ENCODE measurements around the gene BTAF1. TPM values are rescaled to one million over a fixed set of nuclear protein-coding genes. Genes with fewer than 3 reads are reported as not detected.
"Not testable (repeated sequence)": the region's sequence is repeated elsewhere in the genome, so short reads cannot be mapped to it uniquely, and the experiment has no call there.

Gene BTAF1
- total RNA-seq, 1 donor from 2014 or later: 38.0 TPM

- no peak overlapping the region for H3K27ac Mint-ChIP-seq
- H3K4me1 Mint-ChIP-seq (ENCODE audit: low read depth): peaks cover 35% of the 10 kb centered on the region
- TF ChIP-seq, protein P1, sequence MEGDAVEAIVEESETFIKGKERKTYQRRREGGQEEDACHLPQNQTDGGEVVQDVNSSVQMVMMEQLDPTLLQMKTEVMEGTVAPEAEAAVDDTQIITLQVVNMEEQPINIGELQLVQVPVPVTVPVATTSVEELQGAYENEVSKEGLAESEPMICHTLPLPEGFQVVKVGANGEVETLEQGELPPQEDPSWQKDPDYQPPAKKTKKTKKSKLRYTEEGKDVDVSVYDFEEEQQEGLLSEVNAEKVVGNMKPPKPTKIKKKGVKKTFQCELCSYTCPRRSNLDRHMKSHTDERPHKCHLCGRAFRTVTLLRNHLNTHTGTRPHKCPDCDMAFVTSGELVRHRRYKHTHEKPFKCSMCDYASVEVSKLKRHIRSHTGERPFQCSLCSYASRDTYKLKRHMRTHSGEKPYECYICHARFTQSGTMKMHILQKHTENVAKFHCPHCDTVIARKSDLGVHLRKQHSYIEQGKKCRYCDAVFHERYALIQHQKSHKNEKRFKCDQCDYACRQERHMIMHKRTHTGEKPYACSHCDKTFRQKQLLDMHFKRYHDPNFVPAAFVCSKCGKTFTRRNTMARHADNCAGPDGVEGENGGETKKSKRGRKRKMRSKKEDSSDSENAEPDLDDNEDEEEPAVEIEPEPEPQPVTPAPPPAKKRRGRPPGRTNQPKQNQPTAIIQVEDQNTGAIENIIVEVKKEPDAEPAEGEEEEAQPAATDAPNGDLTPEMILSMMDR (IDR thresholded peaks at IDR 0.05; ENCODE audit: unreplicated experiment): no peak
- H3K27me3 Mint-ChIP-seq: no peaks in the 10 kb centered on the region
- DNase-seq (ENCODE audit: low spot score, unreplicated experiment): no peak
- peaks cover 9% of the 10 kb centered on the region for H3K9me3 Mint-ChIP-seq (ENCODE audit: low read depth)
- H3K4me3 Mint-ChIP-seq (ENCODE audit: low read depth): no peak overlapping the region
- H3K36me3 Mint-ChIP-seq (ENCODE audit: insufficient read depth): peaks cover 27% of the 10 kb centered on the region
These were observed 108.0 kb downstream of the BTAF1 start for GRCh38 chr10:92031580-92031979.

DNA sequence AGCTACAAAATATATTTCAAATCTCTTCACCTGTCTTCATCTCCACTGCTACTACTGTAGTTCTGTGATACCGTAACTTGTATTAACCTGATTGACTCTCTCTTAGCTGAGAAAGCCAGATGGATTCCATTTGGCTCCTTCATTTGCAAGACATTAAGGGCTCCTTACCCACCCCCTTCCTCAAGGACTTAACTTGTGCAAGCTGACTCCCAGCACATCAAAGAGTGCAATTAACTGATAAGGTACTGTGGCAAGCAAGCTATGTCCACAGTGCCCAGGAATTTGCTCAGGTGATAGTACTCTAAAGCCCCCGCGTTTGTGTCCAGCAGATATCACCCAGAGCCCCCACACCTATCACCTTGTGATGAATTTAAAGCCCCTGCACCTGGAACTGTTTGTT lies 109.5 kb downstream of the BTAF1 start:
- H3K27ac Mint-ChIP-seq: peak overlapping the region; percentile 34
- peaks cover 22% of the 10 kb centered on the region for H3K4me1 Mint-ChIP-seq (ENCODE audit: low read depth)
- not testable (repeated sequence) for H3K9me3 Mint-ChIP-seq (ENCODE audit: low read depth); H3K27me3 Mint-ChIP-seq; DNase-seq (ENCODE audit: low spot score, unreplicated experiment); H3K4me3 Mint-ChIP-seq (ENCODE audit: low read depth)
- H3K36me3 Mint-ChIP-seq (ENCODE audit: insufficient read depth): peaks cover 28% of the 10 kb centered on the region

DNA sequence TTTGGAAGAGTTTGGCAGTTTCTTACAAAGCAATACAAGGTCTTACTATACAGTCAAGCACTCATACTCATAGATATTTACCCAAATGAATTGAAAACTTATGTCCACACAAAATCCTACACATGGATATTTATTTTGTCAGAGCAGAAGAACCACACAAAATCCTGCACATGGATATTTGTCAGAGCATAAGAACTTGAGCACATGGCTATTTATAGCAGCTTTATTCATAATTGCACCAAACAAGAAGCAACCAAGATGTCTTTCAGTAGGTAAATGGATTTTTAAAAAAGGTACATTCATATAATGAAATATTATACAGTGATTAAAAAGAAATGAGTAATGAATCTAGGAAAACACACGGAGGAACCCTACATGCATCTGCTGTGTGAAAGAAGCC lies 115.4 kb downstream of the BTAF1 start:
- Mint-ChIP-seq H3K4me1 (ENCODE audit: low read depth) (peaks cover 3% of the 10 kb centered on the region), H3K9me3 (ENCODE audit: low read depth) (peaks cover 9% of the 10 kb centered on the region), H3K36me3 (ENCODE audit: insufficient read depth) (peaks cover 28% of the 10 kb centered on the region), H3K27me3 (peaks cover 2% of the 10 kb centered on the region), H3K4me3 (ENCODE audit: low read depth) (no peak overlapping the region), H3K27ac (no peak overlapping the region)
- TF ChIP-seq, protein P1 (IDR thresholded peaks at IDR 0.05; ENCODE audit: unreplicated experiment): no peak
- DNase-seq (ENCODE audit: low spot score, unreplicated experiment): no peak

GRCh38 chr10:92042541-92042940 lies 119.0 kb downstream of the BTAF1 start:
- Mint-ChIP-seq H3K27me3 (peaks cover 23% of the 10 kb centered on the region), H3K9me3 (ENCODE audit: low read depth) (peaks cover 3% of the 10 kb centered on the region), H3K36me3 (ENCODE audit: insufficient read depth) (peaks cover 9% of the 10 kb centered on the region), H3K4me1 (ENCODE audit: low read depth) (peaks cover 1% of the 10 kb centered on the region), H3K4me3 (ENCODE audit: low read depth) (no peak overlapping the region), H3K27ac (no peak overlapping the region)
- DNase-seq (ENCODE audit: low spot score, unreplicated experiment): no peak
- TF ChIP-seq, protein P1 (IDR thresholded peaks at IDR 0.05; ENCODE audit: unreplicated experiment): no peak

DNA sequence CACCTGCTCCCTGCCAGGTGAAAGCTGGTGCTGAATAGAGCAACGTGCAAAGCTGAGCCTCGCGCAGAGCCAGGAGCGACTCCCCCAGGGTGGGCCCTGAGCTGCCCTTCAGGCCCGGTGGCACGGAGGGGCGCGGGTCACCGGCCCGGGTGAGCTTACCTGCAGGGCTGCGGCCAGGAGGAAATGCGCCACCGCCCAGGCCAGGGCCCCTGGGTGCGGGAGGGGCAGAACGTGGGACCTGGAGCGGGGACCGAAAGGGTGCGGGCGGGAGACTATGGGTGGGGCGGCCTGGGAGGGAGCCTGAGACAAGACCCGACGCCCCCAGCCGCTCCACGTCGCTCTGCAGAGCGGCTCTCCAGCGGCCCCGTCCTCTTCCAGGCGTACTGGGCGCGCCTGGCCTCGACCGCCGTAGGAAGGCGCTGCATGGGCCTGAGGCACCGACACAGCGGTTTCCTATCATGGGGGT lies 122.1 kb downstream of the BTAF1 start:
- Mint-ChIP-seq H3K4me1 (ENCODE audit: low read depth) (peaks cover 5% of the 10 kb centered on the region), H3K27ac (no peak overlapping the region), H3K9me3 (ENCODE audit: low read depth) (peaks cover 3% of the 10 kb centered on the region), H3K27me3 (peaks cover 23% of the 10 kb centered on the region), H3K36me3 (ENCODE audit: insufficient read depth) (no peaks in the 10 kb centered on the region), H3K4me3 (ENCODE audit: low read depth) (no peak overlapping the region)
- no peak for DNase-seq (ENCODE audit: low spot score, unreplicated experiment)
- TF ChIP-seq, protein P1 (IDR thresholded peaks at IDR 0.05; ENCODE audit: unreplicated experiment): no peak

DNA sequence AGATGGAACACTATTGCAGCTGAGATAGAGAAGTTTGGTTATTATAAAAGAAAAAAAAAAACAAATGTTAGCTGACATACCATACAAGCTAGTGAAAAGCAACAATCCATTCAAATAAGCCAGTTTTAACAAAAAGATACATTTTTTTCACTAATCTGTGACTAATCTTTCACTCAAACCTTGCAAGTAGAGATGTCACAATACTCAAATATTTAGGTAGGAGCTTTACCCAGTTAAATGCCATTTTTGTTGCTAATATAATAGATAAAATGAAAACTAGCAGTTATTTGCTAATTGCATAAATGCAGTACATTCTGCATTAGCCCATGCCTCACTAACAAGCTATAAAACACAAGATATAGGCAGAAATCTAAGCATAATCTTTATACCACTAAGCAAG lies 123.6 kb downstream of the BTAF1 start:
- H3K9me3 Mint-ChIP-seq (ENCODE audit: low read depth): peaks cover 3% of the 10 kb centered on the region
- TF ChIP-seq, protein P1 (IDR thresholded peaks at IDR 0.05; ENCODE audit: unreplicated experiment): no peak
- no peak for DNase-seq (ENCODE audit: low spot score, unreplicated experiment)
- H3K36me3 Mint-ChIP-seq (ENCODE audit: insufficient read depth): no peaks in the 10 kb centered on the region
- no peak overlapping the region for H3K4me3 Mint-ChIP-seq (ENCODE audit: low read depth)
- peaks cover 5% of the 10 kb centered on the region for H3K4me1 Mint-ChIP-seq (ENCODE audit: low read depth)
- H3K27me3 Mint-ChIP-seq: peaks cover 23% of the 10 kb centered on the region
- H3K27ac Mint-ChIP-seq: no peak overlapping the region
